HFF-Myc (cell line): Measurements from ENCODE around the gene MARK3.

ENCODE experiments used
- DNase-seq: peaks from one replicate; pipeline ENCODE4 v3.0.0-alpha.2; 2011; ENCODE audit warnings: low read depth; ENCODE audit errors: extremely low read depth
- H3K4me3 ChIP-seq: replicated peaks from 2 replicates; pipeline ENCODE4 v1.5.1; 2011; ENCODE audit warnings: low read depth, mild to moderate bottlenecking, control low read depth, low read length
- TF ChIP-seq, protein P1 (sequence below): IDR thresholded peaks from 2 replicates; pipeline ENCODE4 v1.5.1; 2012; ENCODE audit warnings: mild to moderate bottlenecking, low read depth, low read length, control low read depth; ENCODE audit errors: missing control alignments

Gene MARK3

DNA sequence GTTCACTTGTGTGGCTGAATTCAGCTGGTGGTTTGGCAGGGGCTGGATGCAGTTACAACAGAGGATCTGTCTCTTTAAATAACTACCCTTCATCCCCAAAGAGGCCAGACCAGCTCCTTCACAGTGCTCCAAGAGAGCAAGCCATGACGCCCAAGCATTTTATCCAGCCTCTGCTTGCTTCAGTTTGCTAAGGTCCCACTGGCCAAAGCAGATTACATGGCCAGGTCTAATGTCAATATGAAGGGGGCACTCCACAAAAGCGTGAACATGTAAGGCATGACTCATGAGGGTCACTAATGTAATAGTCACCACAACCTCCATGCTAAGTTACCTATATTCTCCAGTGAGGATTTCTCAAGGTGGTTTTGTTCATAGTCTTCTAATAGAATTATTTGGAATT is 62.9 kb downstream of the MARK3 start:
- no peak overlapping the region for H3K4me3 ChIP-seq
- DNase-seq = no peak
- TF ChIP-seq, protein P1, sequence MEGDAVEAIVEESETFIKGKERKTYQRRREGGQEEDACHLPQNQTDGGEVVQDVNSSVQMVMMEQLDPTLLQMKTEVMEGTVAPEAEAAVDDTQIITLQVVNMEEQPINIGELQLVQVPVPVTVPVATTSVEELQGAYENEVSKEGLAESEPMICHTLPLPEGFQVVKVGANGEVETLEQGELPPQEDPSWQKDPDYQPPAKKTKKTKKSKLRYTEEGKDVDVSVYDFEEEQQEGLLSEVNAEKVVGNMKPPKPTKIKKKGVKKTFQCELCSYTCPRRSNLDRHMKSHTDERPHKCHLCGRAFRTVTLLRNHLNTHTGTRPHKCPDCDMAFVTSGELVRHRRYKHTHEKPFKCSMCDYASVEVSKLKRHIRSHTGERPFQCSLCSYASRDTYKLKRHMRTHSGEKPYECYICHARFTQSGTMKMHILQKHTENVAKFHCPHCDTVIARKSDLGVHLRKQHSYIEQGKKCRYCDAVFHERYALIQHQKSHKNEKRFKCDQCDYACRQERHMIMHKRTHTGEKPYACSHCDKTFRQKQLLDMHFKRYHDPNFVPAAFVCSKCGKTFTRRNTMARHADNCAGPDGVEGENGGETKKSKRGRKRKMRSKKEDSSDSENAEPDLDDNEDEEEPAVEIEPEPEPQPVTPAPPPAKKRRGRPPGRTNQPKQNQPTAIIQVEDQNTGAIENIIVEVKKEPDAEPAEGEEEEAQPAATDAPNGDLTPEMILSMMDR = no peak

DNA sequence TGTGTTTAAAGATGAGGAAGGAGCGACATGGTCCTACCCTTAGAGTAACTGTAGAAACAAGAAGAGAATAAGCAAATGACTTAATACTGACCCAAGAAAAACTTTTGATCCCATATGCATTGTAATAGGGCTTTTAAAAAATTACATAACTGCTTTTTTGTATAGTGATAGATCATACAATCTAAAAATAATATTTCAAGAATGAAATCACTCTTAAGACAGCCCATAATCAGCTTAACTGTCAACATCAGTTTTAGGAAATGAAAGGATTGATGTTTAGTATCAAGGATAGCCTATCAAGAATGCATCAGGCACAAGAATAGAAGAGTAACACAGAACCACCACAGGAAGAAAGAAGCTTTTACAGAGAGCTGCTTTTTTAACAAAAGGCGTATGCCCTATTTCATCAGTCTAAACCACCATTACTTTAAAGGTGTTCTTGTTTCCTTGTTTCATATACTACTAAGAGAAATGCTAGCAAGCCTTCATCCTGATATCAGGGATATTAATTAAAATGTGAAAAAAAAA is 64.5 kb downstream of the MARK3 start:
- TF ChIP-seq, protein P1 = no peak
- no peak overlapping the region for H3K4me3 ChIP-seq
- no peak for DNase-seq

DNA sequence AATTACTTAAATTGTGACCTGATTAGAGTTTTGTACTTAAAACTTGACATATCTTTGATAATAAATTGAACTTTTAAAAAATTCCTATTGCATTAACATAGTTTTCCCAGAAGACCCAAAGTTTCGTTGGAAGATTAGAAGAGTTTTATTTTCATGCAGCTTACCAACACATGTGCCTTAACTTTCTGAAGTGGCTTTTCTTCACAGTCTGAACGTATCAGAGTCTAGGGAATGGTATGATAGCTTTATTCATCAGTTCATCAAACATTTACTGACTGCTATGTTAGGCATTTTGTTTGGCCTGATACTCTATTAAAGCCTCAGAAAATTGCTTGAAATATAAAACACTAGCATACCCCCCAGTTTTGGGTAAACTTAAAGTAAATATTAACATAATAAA is 65.2 kb downstream of the MARK3 start:
- DNase-seq = no peak
- no peak overlapping the region for H3K4me3 ChIP-seq
- TF ChIP-seq, protein P1 = no peak

DNA sequence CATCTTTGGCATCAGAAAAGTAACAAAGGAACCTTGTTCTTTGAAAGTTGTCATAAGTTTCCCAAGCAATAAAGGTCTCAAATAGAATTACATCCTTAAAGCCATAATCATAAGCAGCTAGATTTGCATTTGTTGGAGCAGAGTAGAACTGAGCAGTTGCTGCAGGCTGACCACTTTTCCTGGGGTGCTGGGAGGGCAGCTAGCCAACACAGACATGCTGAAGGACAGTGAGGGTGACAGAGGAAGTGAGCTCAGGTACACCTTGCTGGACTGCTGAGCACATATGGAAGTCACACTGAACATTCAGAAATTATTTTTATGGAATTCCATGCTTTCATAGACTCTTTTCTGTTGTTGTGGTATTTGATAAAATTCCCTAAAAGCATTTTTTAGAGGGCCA is 66.2 kb downstream of the MARK3 start:
- TF ChIP-seq, protein P1 = no peak
- H3K4me3 ChIP-seq = no peak overlapping the region
- no peak for DNase-seq

DNA sequence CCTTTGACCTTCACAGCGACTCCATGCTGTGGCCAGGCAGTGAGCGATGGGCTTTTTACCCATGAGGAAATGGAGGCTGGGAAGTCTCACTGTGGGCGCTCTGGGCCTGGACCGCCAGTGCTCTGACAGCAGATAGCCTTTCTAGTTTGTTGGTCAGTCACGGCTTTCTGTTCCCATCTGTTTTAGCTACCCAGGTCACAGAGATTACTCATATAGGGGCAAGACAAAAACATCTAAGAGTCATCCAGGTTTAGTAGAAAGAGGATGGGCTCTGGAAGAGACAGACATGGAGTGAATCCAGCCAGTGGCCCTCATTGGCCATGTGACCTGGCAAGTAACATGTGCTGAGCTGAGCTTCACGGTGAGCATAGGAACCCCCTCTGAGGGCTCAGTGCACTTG is 68.6 kb downstream of the MARK3 start:
- TF ChIP-seq, protein P1 = no peak
- no peak for DNase-seq
- H3K4me3 ChIP-seq = no peak overlapping the region

DNA sequence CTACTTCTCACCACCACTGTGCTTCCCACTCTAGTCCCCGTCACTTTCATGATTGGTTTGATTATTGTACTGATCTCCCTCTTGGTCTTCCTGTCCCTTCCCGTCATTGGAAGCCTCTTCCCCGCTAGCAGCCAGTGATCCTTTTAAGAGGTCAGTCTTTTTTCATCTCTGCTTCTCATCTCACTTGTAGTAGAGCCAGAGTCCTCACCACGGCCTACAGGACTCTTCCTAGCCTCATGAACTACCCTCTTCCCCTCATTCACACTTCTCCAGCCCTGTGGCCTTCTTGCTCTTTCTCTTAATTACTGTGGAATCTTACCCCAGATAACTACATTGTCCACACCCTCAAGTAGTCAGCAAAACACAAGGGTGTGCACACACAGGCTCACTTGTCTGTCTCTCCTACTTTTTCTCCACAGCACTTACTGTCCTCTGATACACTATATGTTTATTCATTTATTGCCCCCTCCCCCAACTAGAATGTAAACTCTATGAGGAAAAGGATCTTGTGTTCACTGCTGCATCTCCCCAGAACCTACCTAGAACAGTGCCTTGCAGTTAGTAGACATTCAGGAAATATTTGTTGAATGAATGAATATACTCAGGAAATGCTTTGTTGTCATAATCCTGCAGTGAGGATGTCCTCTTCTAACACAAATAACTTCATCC is 71.1 kb downstream of the MARK3 start:
- no peak for DNase-seq
- TF ChIP-seq, protein P1 = no peak
- H3K4me3 ChIP-seq = no peak overlapping the region

DNA sequence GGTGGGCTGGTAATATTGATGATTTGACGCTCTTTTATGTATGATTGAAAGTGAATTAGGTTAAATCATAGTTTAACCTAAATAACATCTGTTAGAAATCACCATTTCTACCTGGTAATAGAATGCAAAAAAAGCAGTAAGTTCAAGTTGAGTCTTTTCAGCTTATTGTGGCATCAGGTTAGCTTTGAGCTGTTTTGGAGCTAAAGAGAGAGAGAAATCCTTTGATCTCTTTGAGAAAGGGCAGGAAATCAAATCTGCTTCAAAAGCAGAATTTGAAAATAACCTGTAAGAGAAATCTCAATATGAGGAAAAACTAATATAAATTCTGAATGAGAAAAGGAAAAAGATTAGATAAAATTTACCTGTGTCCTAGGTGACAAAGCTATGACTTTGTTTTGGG is 75.2 kb downstream of the MARK3 start:
- TF ChIP-seq, protein P1 = no peak
- no peak for DNase-seq
- no peak overlapping the region for H3K4me3 ChIP-seq
